GM23338 (cell line): Measurements from ENCODE around the gene WNT2. TPM values are rescaled to one million over a fixed set of nuclear protein-coding genes. Genes with fewer than 3 reads are reported as not detected.

Source experiments
- ATAC-seq: fragments of 200-7000 bp; cut with Tn5 transposase; 3 replicates; pipeline ENCODE4 v1.9.1; 2020
- DNase-seq: peaks from one replicate; pipeline ENCODE4 v3.0.0-alpha.2; 2015; ENCODE audit warnings: low spot score
- H2AFZ ChIP-seq: fragments of 200-600 bp; sonication (generic); 2 replicates; pipeline ENCODE4 v1.8.0; 2016; ENCODE audit warnings: antibody characterized with exemption, mild to moderate bottlenecking, moderate library complexity
- H3F3A ChIP-seq: fragments of 200-600 bp; sonication (generic); replicated peaks from 2 replicates; pipeline ENCODE4 v1.8.0; 2017; ENCODE audit warnings: antibody characterized with exemption, mixed run types, low read depth
- H3K27ac ChIP-seq: fragments of 200-600 bp; sonication (generic); 2 replicates; pipeline ENCODE4 v1.6.1; 2016; ENCODE audit warnings: low read depth
- H3K27me3 ChIP-seq: fragments of 200-600 bp; sonication (generic); 2 replicates; pipeline ENCODE4 v1.8.0; 2016; ENCODE audit warnings: mild to moderate bottlenecking, mixed run types, moderate library complexity; ENCODE audit not compliant: insufficient read depth
- H3K36me3 ChIP-seq: fragments of 200-600 bp; sonication (generic); 2 replicates; pipeline ENCODE4 v1.8.0; 2016; ENCODE audit warnings: mild to moderate bottlenecking; ENCODE audit not compliant: insufficient read depth
- H3K4me1 ChIP-seq: fragments of 200-600 bp; sonication (generic); 2 replicates; pipeline ENCODE4 v1.8.0; 2016; ENCODE audit warnings: mild to moderate bottlenecking, moderate library complexity; ENCODE audit not compliant: insufficient read depth
- H3K4me2 ChIP-seq: fragments of 200-600 bp; sonication (generic); 2 replicates; pipeline ENCODE4 v1.7.1; 2017; ENCODE audit warnings: mixed run types
- H3K4me3 ChIP-seq: fragments of 200-600 bp; sonication (generic); 2 replicates; pipeline ENCODE4 v1.6.1; 2016; ENCODE audit warnings: mixed run types
- H3K79me2 ChIP-seq: fragments of 200-600 bp; sonication (generic); replicated peaks from 2 replicates; pipeline ENCODE4 v1.8.0; 2017; ENCODE audit warnings: mild to moderate bottlenecking; ENCODE audit not compliant: insufficient read depth
- H3K9me2 ChIP-seq: fragments of 200-600 bp; sonication (generic); 2 replicates; pipeline ENCODE4 v1.8.0; 2017; ENCODE audit not compliant: insufficient read depth
- H4K20me1 ChIP-seq: fragments of 200-600 bp; sonication (generic); replicated peaks from 2 replicates; pipeline ENCODE4 v1.8.0; 2017; ENCODE audit warnings: mild to moderate bottlenecking; ENCODE audit not compliant: insufficient read depth
- H3K27ac Mint-ChIP-seq: 2 replicates; pipeline ENCODE4 v1.8.0; 2020; ENCODE audit warnings: inconsistent platforms, mild to moderate bottlenecking, moderate library complexity, mixed read lengths
- H3K27me3 Mint-ChIP-seq: 3 replicates; pipeline ENCODE4 v1.8.0; 2022; ENCODE audit warnings: low read depth, mild to moderate bottlenecking, moderate library complexity, mixed read lengths, inconsistent platforms; ENCODE audit not compliant: insufficient read depth, poor library complexity
- H3K36me3 Mint-ChIP-seq: 3 replicates; pipeline ENCODE4 v1.8.0; 2021; ENCODE audit warnings: low read depth, mild to moderate bottlenecking, inconsistent platforms, moderate library complexity, mixed read lengths
- H3K4me1 Mint-ChIP-seq: 3 replicates; pipeline ENCODE4 v1.8.0; 2020; ENCODE audit warnings: mild to moderate bottlenecking, inconsistent platforms, mixed read lengths
- H3K4me3 Mint-ChIP-seq: 3 replicates; pipeline ENCODE4 v1.8.0; 2021; ENCODE audit warnings: moderate library complexity, mild to moderate bottlenecking, inconsistent platforms, mixed read lengths
- H3K9me3 Mint-ChIP-seq: 3 replicates; pipeline ENCODE4 v1.8.0; 2020; ENCODE audit warnings: moderate library complexity, mild to moderate bottlenecking, inconsistent platforms, mixed read lengths
- CREB1 ChIP-seq: fragments of 250-450 bp; sonication (Bioruptor Pico); IDR thresholded peaks from 2 replicates; pipeline ENCODE4 v1.5.0; 2020; ENCODE audit warnings: low read depth, mild to moderate bottlenecking, moderate library complexity
- EZH2phosphoT487 ChIP-seq: fragments of 200-600 bp; sonication (generic); IDR thresholded peaks from one replicate; pipeline ENCODE4 v1.8.1; 2018; ENCODE audit warnings: antibody characterized with exemption; ENCODE audit not compliant: unreplicated experiment
- JUNB ChIP-seq: IDR thresholded peaks from one replicate; pipeline ENCODE4 v1.6.1; 2016; ENCODE audit warnings: antibody characterized with exemption; ENCODE audit not compliant: unreplicated experiment
- POLR2AphosphoS5 ChIP-seq: IDR thresholded peaks from 2 replicates; pipeline ENCODE4 v1.6.1; 2016; ENCODE audit warnings: antibody characterized with exemption, low read depth
- REST ChIP-seq: IDR thresholded peaks from one replicate; pipeline ENCODE4 v1.6.1; 2018; ENCODE audit warnings: antibody characterized with exemption; ENCODE audit not compliant: unreplicated experiment
- STAT1 ChIP-seq: IDR thresholded peaks from one replicate; pipeline ENCODE4 v1.6.1; 2016; ENCODE audit warnings: antibody characterized with exemption; ENCODE audit not compliant: unreplicated experiment
- ZNF331 ChIP-seq: fragments of 250-450 bp; sonication (Bioruptor Pico); IDR thresholded peaks from 2 replicates; pipeline ENCODE4 v1.5.0; 2020; ENCODE audit warnings: low read depth, mild to moderate bottlenecking, moderate library complexity
- ZNF462 ChIP-seq: fragments of 250-450 bp; sonication (Bioruptor Pico); IDR thresholded peaks from 2 replicates; pipeline ENCODE4 v1.5.0; 2020; ENCODE audit warnings: mild to moderate bottlenecking, moderate library complexity
- polyA plus RNA-seq: library from polyadenylated mRNA; unstranded; fragments of >200 nt; fragmentation: Nextera tagmentation; extraction: Ambion mirVana; gene quantifications from 2 replicates; pipeline ENCODE4 v1.2.1, GENCODE V29; 2016
- total RNA-seq: library from RNA; depleted of rRNA; stranded (reverse); fragments of >200 nt; shearing (Covaris generic); gene quantifications from 2 replicates; pipeline ENCODE4 v1.2.3, GENCODE V29; 2014
- TF ChIP-seq, protein P1 (sequence below), 2 experiments: fragments of 200-600 bp in 1 of 2; sonication (generic) in 1 of 2; conservative IDR thresholded peaks; 2 replicates each; pipeline versions ENCODE4 v1.5.1 to v1.6.1; 2016 to 2017; ENCODE audit warnings: antibody characterized with exemption in 2 of 2, low read depth in 2 of 2, mild to moderate bottlenecking in 2 of 2, moderate library complexity in 1 of 2

WNT2 gene
- total and polyA plus RNA-seq, 2 experiments from 2014 or later = not detected

GRCh38 chr7:117229350-117229749 lies 93.5 kb downstream of the WNT2 start:
- H3K36me3 ChIP-seq = no peaks in the 10 kb centered on the region
- 0 out of 2 replicates have a peak, but pooled peaks cover 4% of the 10 kb centered on the region for H3K9me2 ChIP-seq
- no peak overlapping the region for H3K4me3 ChIP-seq
- H3K27ac ChIP-seq = no peak overlapping the region
- H3K27me3 Mint-ChIP-seq = no peaks in the 10 kb centered on the region
- no peaks in the 10 kb centered on the region for H4K20me1 ChIP-seq
- no peaks in the 10 kb centered on the region for H3K9me3 Mint-ChIP-seq
- no peaks in the 10 kb centered on the region for H3K27me3 ChIP-seq
- H3K36me3 Mint-ChIP-seq = no peaks in the 10 kb centered on the region
- no peak for DNase-seq
- no peaks in the 10 kb centered on the region for H3F3A ChIP-seq
- no peaks in the 10 kb centered on the region for H3K4me1 ChIP-seq
- no peak overlapping the region for H3K27ac Mint-ChIP-seq
- no peak for ATAC-seq
- no peaks in the 10 kb centered on the region for H3K79me2 ChIP-seq
- peaks cover 8% of the 10 kb centered on the region for H3K4me1 Mint-ChIP-seq
- no peak overlapping the region for H3K4me2 ChIP-seq
- TF ChIP-seq JUNB (no peak), ZNF331 (CRISPR knock-in tag) (no peak), CREB1 (CRISPR knock-in tag) (no peak), REST (no peak), STAT1 (no peak), ZNF462 (no peak), EZH2phosphoT487 (no peak), POLR2AphosphoS5 (no peak)
- TF ChIP-seq, protein P1, sequence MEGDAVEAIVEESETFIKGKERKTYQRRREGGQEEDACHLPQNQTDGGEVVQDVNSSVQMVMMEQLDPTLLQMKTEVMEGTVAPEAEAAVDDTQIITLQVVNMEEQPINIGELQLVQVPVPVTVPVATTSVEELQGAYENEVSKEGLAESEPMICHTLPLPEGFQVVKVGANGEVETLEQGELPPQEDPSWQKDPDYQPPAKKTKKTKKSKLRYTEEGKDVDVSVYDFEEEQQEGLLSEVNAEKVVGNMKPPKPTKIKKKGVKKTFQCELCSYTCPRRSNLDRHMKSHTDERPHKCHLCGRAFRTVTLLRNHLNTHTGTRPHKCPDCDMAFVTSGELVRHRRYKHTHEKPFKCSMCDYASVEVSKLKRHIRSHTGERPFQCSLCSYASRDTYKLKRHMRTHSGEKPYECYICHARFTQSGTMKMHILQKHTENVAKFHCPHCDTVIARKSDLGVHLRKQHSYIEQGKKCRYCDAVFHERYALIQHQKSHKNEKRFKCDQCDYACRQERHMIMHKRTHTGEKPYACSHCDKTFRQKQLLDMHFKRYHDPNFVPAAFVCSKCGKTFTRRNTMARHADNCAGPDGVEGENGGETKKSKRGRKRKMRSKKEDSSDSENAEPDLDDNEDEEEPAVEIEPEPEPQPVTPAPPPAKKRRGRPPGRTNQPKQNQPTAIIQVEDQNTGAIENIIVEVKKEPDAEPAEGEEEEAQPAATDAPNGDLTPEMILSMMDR (conservative IDR thresholded peaks at IDR 0.05; ENCODE audit: low read depth in 2 of 2) = no peak
- H2AFZ ChIP-seq = no peak overlapping the region
- no peak overlapping the region for H3K4me3 Mint-ChIP-seq
